Neural crest cell (in vitro differentiated cells): ENCODE measurements around the gene CARMIL1. TPM values are rescaled to one million over a fixed set of nuclear protein-coding genes. Genes with fewer than 3 reads are reported as not detected.

Experiments
- DNase-seq: peaks from one replicate; pipeline ENCODE4 v3.0.0; 2021; ENCODE audit warnings: low read depth, mixed read lengths, low spot score
- H3K27ac Mint-ChIP-seq: one replicate; pipeline ENCODE4 v1.8.0; 2021; ENCODE audit warnings: mild to moderate bottlenecking, mixed read lengths; ENCODE audit not compliant: unreplicated experiment
- H3K27me3 Mint-ChIP-seq: 2 replicates; pipeline ENCODE4 v1.8.0; 2021; ENCODE audit warnings: low read depth, mild to moderate bottlenecking, mixed read lengths
- H3K36me3 Mint-ChIP-seq: 2 replicates; pipeline ENCODE4 v1.8.0; 2021; ENCODE audit warnings: low read depth, mild to moderate bottlenecking, mixed read lengths
- H3K4me1 Mint-ChIP-seq: 2 replicates; pipeline ENCODE4 v1.8.0; 2021; ENCODE audit warnings: mixed read lengths
- H3K4me3 Mint-ChIP-seq: one replicate; pipeline ENCODE4 v1.8.0; 2021; ENCODE audit warnings: mild to moderate bottlenecking, mixed read lengths
- H3K9me3 Mint-ChIP-seq: 2 replicates; pipeline ENCODE4 v1.8.0; 2021; ENCODE audit warnings: mixed read lengths
- CTCF ChIP-seq: fragments of 200-600 bp; sonication (generic); conservative IDR thresholded peaks from 2 replicates; pipeline ENCODE4 v1.5.0; 2021; ENCODE audit warnings: antibody characterized with exemption, mild to moderate bottlenecking
- total RNA-seq: library from RNA; stranded (reverse); gene quantifications from 2 replicates; pipeline ENCODE4 v1.2.1, GENCODE V29; 2021

The CARMIL1 gene
- total RNA-seq, 1 donor from 2014 or later = 4.5 TPM

- H3K36me3 Mint-ChIP-seq = no peaks in the 10 kb centered on the region
- no peak for TF ChIP-seq CTCF
- no peak overlapping the region for H3K4me3 Mint-ChIP-seq
- H3K27ac Mint-ChIP-seq = no peak overlapping the region
- H3K27me3 Mint-ChIP-seq = no peaks in the 10 kb centered on the region
- no peak for DNase-seq
- no peaks in the 10 kb centered on the region for H3K4me1 Mint-ChIP-seq
- no peaks in the 10 kb centered on the region for H3K9me3 Mint-ChIP-seq
Observed at GRCh38 chr6:25404693-25405169, 125.6 kb downstream of the CARMIL1 start.

GRCh38 chr6:25405442-25405841 is 126.3 kb downstream of the CARMIL1 start:
- H3K27me3 Mint-ChIP-seq = no peaks in the 10 kb centered on the region
- H3K9me3 Mint-ChIP-seq = no peaks in the 10 kb centered on the region
- no peak for TF ChIP-seq CTCF
- H3K27ac Mint-ChIP-seq = no peak overlapping the region
- no peaks in the 10 kb centered on the region for H3K4me1 Mint-ChIP-seq
- H3K36me3 Mint-ChIP-seq = no peaks in the 10 kb centered on the region
- H3K4me3 Mint-ChIP-seq = no peak overlapping the region
- no peak for DNase-seq

GRCh38 chr6:25407431-25407830 is 128.3 kb downstream of the CARMIL1 start:
- no peaks in the 10 kb centered on the region for H3K36me3 Mint-ChIP-seq
- no peaks in the 10 kb centered on the region for H3K4me1 Mint-ChIP-seq
- DNase-seq = no peak
- H3K27me3 Mint-ChIP-seq = no peaks in the 10 kb centered on the region
- TF ChIP-seq CTCF = no peak
- H3K27ac Mint-ChIP-seq = no peak overlapping the region
- H3K4me3 Mint-ChIP-seq = no peak overlapping the region
- no peaks in the 10 kb centered on the region for H3K9me3 Mint-ChIP-seq

- no peaks in the 10 kb centered on the region for H3K27me3 Mint-ChIP-seq
- no peak overlapping the region for H3K27ac Mint-ChIP-seq
- H3K36me3 Mint-ChIP-seq = no peaks in the 10 kb centered on the region
- no peaks in the 10 kb centered on the region for H3K9me3 Mint-ChIP-seq
- H3K4me3 Mint-ChIP-seq = no peak overlapping the region
- TF ChIP-seq CTCF = no peak
- DNase-seq = no peak
- no peaks in the 10 kb centered on the region for H3K4me1 Mint-ChIP-seq
Observed at GRCh38 chr6:25410102-25410501, 130.9 kb downstream of the CARMIL1 start.

- TF ChIP-seq CTCF = no peak
- H3K9me3 Mint-ChIP-seq = no peaks in the 10 kb centered on the region
- no peak for DNase-seq
- H3K27ac Mint-ChIP-seq = no peak overlapping the region
- no peak overlapping the region for H3K4me3 Mint-ChIP-seq
- H3K4me1 Mint-ChIP-seq = no peaks in the 10 kb centered on the region
- no peaks in the 10 kb centered on the region for H3K36me3 Mint-ChIP-seq
- H3K27me3 Mint-ChIP-seq = no peaks in the 10 kb centered on the region
Observed at GRCh38 chr6:25411316-25411950, 132.3 kb downstream of the CARMIL1 start.
